Thymus (tissue), 11 donors: ENCODE results near the gene BAIAP3. TPM values are rescaled to one million over a fixed set of nuclear protein-coding genes. Genes with fewer than 3 reads are reported as not detected.

Experiments
- DNase-seq, 9 donors: peaks; one replicate each; pipeline ENCODE4 v3.0.0-alpha.2; 2013; ENCODE audit warnings: low spot score in 9 of 9, low read depth in 6 of 9, missing footprints in 1 of 9
- H3K27ac ChIP-seq, 2 donors: one replicate each; pipeline ENCODE4 v1.5.1; 2013; ENCODE audit warnings: control low read depth in 1 of 2, low read depth in 1 of 2, low read length in 1 of 2, mild to moderate bottlenecking in 1 of 2, moderate library complexity in 1 of 2
- H3K27me3 ChIP-seq, 2 donors: one replicate each; pipeline ENCODE4 v1.5.1; 2013; ENCODE audit warnings: low read length in 1 of 2; ENCODE audit not compliant: control insufficient read depth in 2 of 2, insufficient read depth in 1 of 2
- H3K36me3 ChIP-seq, 2 donors: one replicate each; pipeline ENCODE4 v1.5.1; 2013; ENCODE audit warnings: low read length in 1 of 2, mild to moderate bottlenecking in 1 of 2, moderate library complexity in 1 of 2; ENCODE audit not compliant: control insufficient read depth in 2 of 2, insufficient read depth in 2 of 2
- H3K4me1 ChIP-seq, 2 donors: one replicate each; pipeline ENCODE4 v1.5.1; 2013; ENCODE audit warnings: low read length in 2 of 2; ENCODE audit not compliant: control insufficient read depth in 2 of 2, insufficient read depth in 2 of 2
- H3K4me3 ChIP-seq, 2 donors: one replicate each; pipeline ENCODE4 v1.5.1; 2013; ENCODE audit warnings: low read length in 2 of 2, control low read depth in 1 of 2, mild to moderate bottlenecking in 1 of 2
- H3K9me3 ChIP-seq, 2 donors: one replicate each; pipeline ENCODE4 v1.5.1; 2013; ENCODE audit warnings: low read length in 1 of 2, mild to moderate bottlenecking in 1 of 2; ENCODE audit not compliant: control insufficient read depth in 2 of 2, insufficient read depth in 1 of 2
- WGBS: extraction: QIAGEN DNeasy Blood & Tissue Kit; methylation state at CpG from one replicate; pipeline ENCODE4 v1.1.7; 2013; 5-methylcytosine and 5-hydroxymethylcytosine counted together
- polyA plus RNA-seq: library from polyadenylated mRNA; stranded (reverse); fragments of 200-250 nt; gene quantifications from one replicate; pipeline ENCODE4 v1.2.3, GENCODE V29; 2013
- total RNA-seq: library from RNA; stranded (reverse); fragments of 120-200 nt; gene quantifications from one replicate; pipeline ENCODE4 v1.2.4, GENCODE V29; 2013
- donor health status: healthy.

The BAIAP3 gene
- total and polyA plus RNA-seq, 2 donors: 0.52 to 5.4 TPM

- Histone ChIP-seq H3K4me3 (no peak overlapping the region), H3K4me1 (peaks cover 13 to 20% of the 10 kb centered on the region in 2 donors), H3K36me3 (peaks cover 74 to 77% of the 10 kb centered on the region in 2 donors), H3K27ac (no peak overlapping the region), H3K9me3 (no peaks in the 10 kb centered on the region), H3K27me3 (no peaks in the 10 kb centered on the region)
- no peak for DNase-seq
- 97% methylated on average over 28 of the region's 28 CpGs for WGBS
These were observed 18.9 kb upstream of the BAIAP3 start for GRCh38 chr16:1314399-1315068.

- Histone ChIP-seq H3K9me3 (no peaks in the 10 kb centered on the region), H3K27me3 (no peaks in the 10 kb centered on the region), H3K27ac (no peak overlapping the region), H3K4me3 (no peak overlapping the region), H3K4me1 (peaks cover 13 to 20% of the 10 kb centered on the region in 2 donors), H3K36me3 (peaks cover 82 to 85% of the 10 kb centered on the region in 2 donors)
- DNase-seq: no peak
- 90% methylated on average over 46 of the region's 46 CpGs for WGBS
These were observed 18.1 kb upstream of the BAIAP3 start for GRCh38 chr16:1315081-1316032.

- WGBS: 98% methylated on average over 14 of the region's 14 CpGs
- Histone ChIP-seq H3K27ac (no peak overlapping the region), H3K36me3 (peaks cover 89 to 92% of the 10 kb centered on the region in 2 donors), H3K9me3 (no peaks in the 10 kb centered on the region), H3K4me3 (no peak overlapping the region), H3K4me1 (peaks cover 13 to 16% of the 10 kb centered on the region in 2 donors), H3K27me3 (no peaks in the 10 kb centered on the region)
- no peak for DNase-seq
These were observed 17.4 kb upstream of the BAIAP3 start for GRCh38 chr16:1316033-1316405.

GRCh38 chr16:1317479-1318267, 15.8 kb upstream of the BAIAP3 start:
- no peak for DNase-seq
- H3K27me3 ChIP-seq: no peaks in the 10 kb centered on the region
- H3K4me3 ChIP-seq: no peak overlapping the region
- H3K4me1 ChIP-seq: no peaks in the 10 kb centered on the region
- no peaks in the 10 kb centered on the region for H3K9me3 ChIP-seq
- no peak overlapping the region for H3K27ac ChIP-seq
- peaks cover 95% of the 10 kb centered on the region in 2 donors for H3K36me3 ChIP-seq
- WGBS: 98% methylated on average over 32 of the region's 32 CpGs

- Histone ChIP-seq H3K4me3 (no peak overlapping the region), H3K4me1 (no peaks in the 10 kb centered on the region), H3K9me3 (no peaks in the 10 kb centered on the region), H3K36me3 (peaks cover 91 to 92% of the 10 kb centered on the region in 2 donors), H3K27ac (no peak overlapping the region), H3K27me3 (no peaks in the 10 kb centered on the region)
- WGBS: 86% methylated on average over 9 of the region's 9 CpGs
- no peak for DNase-seq
These were observed 15.2 kb upstream of the BAIAP3 start for GRCh38 chr16:1318268-1318545.

- no peaks in the 10 kb centered on the region for H3K9me3 ChIP-seq
- no peaks in the 10 kb centered on the region for H3K27me3 ChIP-seq
- no peak overlapping the region for H3K4me3 ChIP-seq
- H3K36me3 ChIP-seq: peaks cover 91 to 94% of the 10 kb centered on the region in 2 donors
- H3K27ac ChIP-seq: no peak overlapping the region
- H3K4me1 ChIP-seq: no peaks in the 10 kb centered on the region
- no peak for DNase-seq
- 95% methylated on average over 33 of the region's 33 CpGs for WGBS
These were observed 14.4 kb upstream of the BAIAP3 start for GRCh38 chr16:1319041-1319440.

GRCh38 chr16:1320097-1320496, 13.3 kb upstream of the BAIAP3 start:
- no peak overlapping the region for H3K27ac ChIP-seq
- H3K4me1 ChIP-seq: no peaks in the 10 kb centered on the region
- no peaks in the 10 kb centered on the region for H3K9me3 ChIP-seq
- H3K27me3 ChIP-seq: no peaks in the 10 kb centered on the region
- no peak for DNase-seq
- 89% methylated on average over 12 of the region's 12 CpGs for whole genome bisulfite sequencing
- no peak overlapping the region for H3K4me3 ChIP-seq
- peaks cover 91 to 94% of the 10 kb centered on the region in 2 donors for H3K36me3 ChIP-seq

- no peaks in the 10 kb centered on the region for H3K27me3 ChIP-seq
- H3K9me3 ChIP-seq: no peaks in the 10 kb centered on the region
- 89% methylated on average over 22 of the region's 22 CpGs for WGBS
- no peak for DNase-seq
- no peak overlapping the region for H3K4me3 ChIP-seq
- H3K36me3 ChIP-seq: peaks cover 91 to 94% of the 10 kb centered on the region in 2 donors
- no peaks in the 10 kb centered on the region for H3K4me1 ChIP-seq
- no peak overlapping the region for H3K27ac ChIP-seq
These were observed 12.7 kb upstream of the BAIAP3 start for GRCh38 chr16:1320658-1321240.
